ENCODE measurements around the gene BANK1. TPM values are rescaled to one million over a fixed set of nuclear protein-coding genes. Genes with fewer than 3 reads are reported as not detected.

Gene BANK1
- total and polyA plus RNA-seq, 2 donors (not counting 1 experiment from before 2014, with no cell fraction given), result 353 to 354 TPM

- Histone ChIP-seq H3K79me2 (ENCODE audit: control insufficient read depth, insufficient read depth, low read length) (no peaks in the 10 kb centered on the region), H3K9ac (ENCODE audit: low read length) (no peak overlapping the region), H3K4me2 (replicated peaks; ENCODE audit: low read depth, low read length, poor library complexity, severe bottlenecking) (no peak overlapping the region), H3K27ac (ENCODE audit: low read length in 2 of 2) (no peak overlapping the region), H2AFZ (ENCODE audit: insufficient read depth, low read depth, low read length, poor library complexity, severe bottlenecking) (no peak overlapping the region), H3K27me3 (replicated peaks in 1 of 4; ENCODE audit: control extremely low read depth in 1 of 4, control insufficient read depth in 3 of 4, insufficient read depth in 4 of 4, low read length in 3 of 4) (no peaks in the 10 kb centered on the region), H3K9me3 (ENCODE audit: control extremely low read depth in 1 of 3, control insufficient read depth in 2 of 3, insufficient read depth in 1 of 3, low read length in 2 of 3) (peaks cover 4 to 16% (median 7%) of the 10 kb centered on the region in 3 donors), H3K36me3 (replicated peaks in 1 of 2; ENCODE audit: control extremely low read depth in 1 of 2, control insufficient read depth in 1 of 2, extremely low read depth in 1 of 2, insufficient read depth in 2 of 2, low read length in 1 of 2) (no peaks in the 10 kb centered on the region), H3K4me1 (ENCODE audit: control insufficient read depth in 2 of 2, insufficient read depth in 2 of 2, low read length in 2 of 2) (no peaks in the 10 kb centered on the region), H4K20me1 (ENCODE audit: control insufficient read depth, insufficient read depth, low read length, poor library complexity, severe bottlenecking) (no peaks in the 10 kb centered on the region), H3K4me3 (ENCODE audit: control extremely low read depth in 1 of 5, extremely low read depth in 1 of 5, insufficient read depth in 1 of 5, low read depth in 2 of 5, low read length in 4 of 5) (no peak overlapping the region)
- no peak overlapping the region for H3K27ac Mint-ChIP-seq
- ChIA-PET CTCF (no interaction called here), POLR2A (no interaction called here)
- no peaks in the 10 kb centered on the region for H3K4me1 Mint-ChIP-seq
- DNase-seq, result no peak
- no peak overlapping the region for H3K4me3 Mint-ChIP-seq
- H3K9me3 Mint-ChIP-seq (ENCODE audit: insufficient read depth), result peaks cover 19% of the 10 kb centered on the region
- intact Hi-C loops (cut with micrococcal nuclease), result no loop called here
- ATAC-seq (ENCODE audit: low read depth), result no peak
- TF ChIP-seq EZH2 (IDR thresholded peaks at IDR 0.05; ENCODE audit: borderline replicate concordance, insufficient read depth, low read depth, low read length, poor library complexity, severe bottlenecking), result no peak
- TF ChIP-seq, protein P1, sequence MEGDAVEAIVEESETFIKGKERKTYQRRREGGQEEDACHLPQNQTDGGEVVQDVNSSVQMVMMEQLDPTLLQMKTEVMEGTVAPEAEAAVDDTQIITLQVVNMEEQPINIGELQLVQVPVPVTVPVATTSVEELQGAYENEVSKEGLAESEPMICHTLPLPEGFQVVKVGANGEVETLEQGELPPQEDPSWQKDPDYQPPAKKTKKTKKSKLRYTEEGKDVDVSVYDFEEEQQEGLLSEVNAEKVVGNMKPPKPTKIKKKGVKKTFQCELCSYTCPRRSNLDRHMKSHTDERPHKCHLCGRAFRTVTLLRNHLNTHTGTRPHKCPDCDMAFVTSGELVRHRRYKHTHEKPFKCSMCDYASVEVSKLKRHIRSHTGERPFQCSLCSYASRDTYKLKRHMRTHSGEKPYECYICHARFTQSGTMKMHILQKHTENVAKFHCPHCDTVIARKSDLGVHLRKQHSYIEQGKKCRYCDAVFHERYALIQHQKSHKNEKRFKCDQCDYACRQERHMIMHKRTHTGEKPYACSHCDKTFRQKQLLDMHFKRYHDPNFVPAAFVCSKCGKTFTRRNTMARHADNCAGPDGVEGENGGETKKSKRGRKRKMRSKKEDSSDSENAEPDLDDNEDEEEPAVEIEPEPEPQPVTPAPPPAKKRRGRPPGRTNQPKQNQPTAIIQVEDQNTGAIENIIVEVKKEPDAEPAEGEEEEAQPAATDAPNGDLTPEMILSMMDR (IDR thresholded peaks at IDR 0.05), result no peak
- peaks cover 4% of the 10 kb centered on the region for H3K27me3 Mint-ChIP-seq
Measured at GRCh38 chr4:102120846-102121245, 330.3 kb downstream of the BANK1 start.

Data from B cell (primary cell).